Hematopoietic multipotent progenitor cell treated with erythropoietin and hydrocortisone succinate and interleukin-3 and kit ligand, for 8 days (in vitro differentiated cells): ENCODE results near the gene OVOL1.
A peak's percentile ranks its signal among the peaks of the same experiment; 100 is the strongest.
"Not testable (repeated sequence)": the region's sequence is repeated elsewhere in the genome, so short reads cannot be mapped to it uniquely, and the experiment has no call there.

ENCODE experiments used
- DNase-seq: peaks from one replicate; pipeline ENCODE4 v3.0.0-alpha.2; 2015

OVOL1 gene

DNA sequence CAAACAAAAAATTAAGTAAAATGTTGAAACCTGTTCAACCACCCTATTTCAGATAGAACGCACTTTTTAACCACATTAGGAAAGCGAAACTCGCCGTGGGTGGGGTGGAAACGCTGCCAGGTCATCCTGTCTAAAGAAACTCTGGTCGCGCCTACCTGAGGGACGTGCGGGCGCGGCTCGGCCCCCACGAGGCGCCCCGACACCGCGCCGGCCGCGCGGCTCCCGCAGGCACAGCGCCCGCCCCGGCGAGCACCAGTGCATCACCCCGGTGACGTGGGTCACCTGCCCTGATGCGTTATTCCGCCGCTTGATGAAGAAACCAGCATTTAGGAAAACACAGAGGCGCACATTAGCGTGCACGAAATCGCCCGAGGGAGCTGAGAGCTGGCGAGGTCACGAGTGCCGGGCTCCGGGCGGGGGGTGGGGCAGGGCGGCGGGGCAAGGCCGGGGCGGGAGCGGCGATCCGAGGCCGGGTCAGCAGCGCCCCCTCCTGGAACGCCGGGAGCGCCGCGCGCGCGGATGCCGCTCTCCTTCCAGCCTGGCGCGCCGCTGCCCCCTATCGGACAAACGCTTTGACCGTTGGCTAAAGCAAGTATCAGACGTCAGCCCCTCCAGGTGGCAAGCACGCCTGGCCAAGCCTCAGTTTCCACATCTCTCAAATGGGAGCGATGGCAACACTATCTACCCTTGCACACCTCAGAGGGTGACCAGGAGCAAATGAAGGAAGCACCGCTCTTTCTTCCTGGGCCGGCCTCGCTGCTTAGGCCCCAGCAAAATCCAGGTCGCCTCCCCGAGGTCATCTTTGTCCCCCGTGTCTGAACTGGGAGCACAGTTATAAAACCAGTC, 31.2 kb downstream of the OVOL1 start:
- DNase-seq = peak; percentile 84

DNA sequence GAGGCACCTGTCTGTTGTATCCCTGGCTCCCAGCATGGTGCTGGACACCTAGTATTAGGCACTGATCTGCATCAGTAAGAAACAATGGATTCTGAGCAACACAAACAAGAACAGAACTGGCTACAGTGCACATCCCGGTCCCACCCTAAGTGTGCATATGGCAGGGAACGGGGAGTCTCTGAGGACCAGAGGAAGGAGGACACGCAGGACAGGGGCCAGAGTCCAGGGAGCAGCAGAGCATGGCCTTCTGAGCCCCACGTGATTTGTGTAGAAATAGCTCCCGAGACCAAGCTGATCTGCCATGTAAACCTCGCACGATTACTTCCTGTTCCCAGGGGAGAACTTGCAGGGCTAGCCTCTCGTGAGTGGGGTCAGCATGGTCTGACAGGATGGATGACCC, 34.2 kb downstream of the OVOL1 start:
- DNase-seq = no peak

DNA sequence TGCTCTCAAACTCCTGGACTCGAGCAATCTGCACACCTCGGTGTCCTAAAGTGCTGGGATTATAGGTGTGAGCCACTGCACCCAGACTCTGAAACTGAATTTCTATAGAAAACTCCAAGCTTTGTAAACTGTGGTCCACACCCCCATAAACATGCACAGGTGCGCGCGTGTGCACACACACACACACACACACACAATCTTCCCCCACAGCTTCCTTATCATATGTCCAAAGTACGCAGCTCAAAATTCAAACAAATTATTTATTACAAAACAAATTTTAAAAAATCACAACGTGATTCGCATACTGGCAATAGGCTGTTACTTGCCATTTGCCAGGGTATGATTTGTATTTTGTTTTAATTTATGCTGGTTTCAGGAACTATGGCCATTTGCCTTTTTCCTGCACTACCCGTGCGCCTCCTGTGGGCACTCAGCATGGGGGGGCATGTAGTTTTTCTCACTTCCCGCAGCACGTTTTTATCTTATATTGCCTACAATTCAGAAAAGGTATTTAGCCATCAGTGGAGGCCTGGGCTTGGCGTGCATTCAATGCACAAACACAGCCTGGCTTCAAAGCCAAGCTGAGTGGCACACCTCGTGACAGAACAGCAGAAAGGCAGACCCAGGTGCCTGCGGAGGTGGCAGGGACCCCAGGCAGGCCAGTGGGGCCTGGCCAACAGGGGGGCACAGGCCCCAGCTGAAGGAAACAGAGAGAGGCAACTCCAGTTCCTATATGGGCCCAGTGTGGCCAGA, 36.1 kb downstream of the OVOL1 start:
- no peak for DNase-seq

DNA sequence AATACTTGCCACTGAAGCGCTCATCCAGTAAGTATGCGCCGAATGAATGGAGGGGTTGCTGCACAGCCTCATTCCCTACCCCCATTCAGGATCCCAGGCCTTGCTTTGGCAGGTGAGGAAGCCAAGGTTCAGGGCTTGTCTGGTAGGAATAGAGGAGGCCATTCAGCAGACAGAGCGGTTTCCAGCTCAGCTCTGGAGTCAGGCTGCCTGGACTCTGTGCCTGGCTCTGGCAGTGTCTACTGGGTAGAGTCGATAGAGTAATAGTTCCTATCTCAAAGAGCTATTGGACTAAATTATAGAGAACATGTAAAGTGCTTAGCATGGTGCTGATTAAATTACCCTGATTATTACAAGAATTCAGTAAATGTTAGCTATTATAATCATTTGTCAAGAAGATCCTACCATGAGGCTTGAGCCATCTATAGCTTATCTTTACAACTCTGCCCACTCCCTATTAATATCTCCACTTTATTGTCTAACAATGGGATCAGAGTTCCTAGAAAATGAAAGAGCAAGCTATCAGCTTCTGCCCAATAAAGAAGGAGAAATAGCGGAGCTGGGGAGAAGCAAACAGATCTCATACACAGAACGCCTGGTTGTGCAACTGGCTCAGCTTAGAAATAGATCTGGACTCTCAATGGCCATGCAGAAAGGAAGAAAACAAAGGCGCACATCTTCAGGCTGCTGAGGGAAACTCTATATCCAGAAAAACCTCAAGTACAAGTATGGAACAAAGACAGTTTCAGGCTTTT, 40.3 kb downstream of the OVOL1 start:
- no peak for DNase-seq

DNA sequence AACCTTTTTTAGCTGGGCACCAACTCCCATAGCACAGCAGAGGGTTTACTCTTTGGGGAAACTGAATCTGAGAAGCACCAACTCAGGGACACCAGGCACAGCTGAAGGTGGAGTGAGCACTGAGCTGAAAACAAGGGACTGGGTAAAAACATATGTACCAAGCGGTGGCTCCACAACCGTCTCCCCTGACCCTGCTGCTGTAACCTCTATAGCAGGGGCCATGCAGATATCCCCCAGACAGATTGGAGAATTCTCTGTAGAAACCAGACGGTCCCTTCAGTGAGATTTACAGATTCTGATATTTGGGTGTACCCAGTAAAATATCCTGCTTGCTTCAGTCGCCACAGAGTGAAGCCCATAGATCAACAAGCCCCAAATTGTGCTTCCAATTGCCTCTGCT, 42.6 kb downstream of the OVOL1 start:
- no peak for DNase-seq

DNA sequence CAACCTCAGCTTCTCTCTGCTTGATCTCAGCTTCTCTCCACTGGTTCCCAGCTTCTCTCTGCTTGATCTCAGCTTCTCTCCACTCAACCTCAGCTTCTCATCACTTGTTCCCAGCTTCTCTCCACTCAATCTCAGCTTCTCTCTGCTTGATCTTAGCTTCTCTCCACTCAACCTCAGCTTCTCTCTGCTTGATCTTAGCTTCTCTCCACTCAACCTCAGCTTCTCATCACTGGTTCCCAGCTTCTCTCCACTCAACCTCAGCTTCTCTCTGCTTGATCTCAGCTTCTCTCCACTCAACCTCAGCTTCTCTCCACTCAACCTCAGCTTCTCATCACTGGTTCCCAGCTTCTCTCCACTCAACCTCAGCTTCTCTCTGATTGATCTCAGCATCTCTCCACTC, 45.4 kb downstream of the OVOL1 start:
- not testable (repeated sequence) for DNase-seq

DNA sequence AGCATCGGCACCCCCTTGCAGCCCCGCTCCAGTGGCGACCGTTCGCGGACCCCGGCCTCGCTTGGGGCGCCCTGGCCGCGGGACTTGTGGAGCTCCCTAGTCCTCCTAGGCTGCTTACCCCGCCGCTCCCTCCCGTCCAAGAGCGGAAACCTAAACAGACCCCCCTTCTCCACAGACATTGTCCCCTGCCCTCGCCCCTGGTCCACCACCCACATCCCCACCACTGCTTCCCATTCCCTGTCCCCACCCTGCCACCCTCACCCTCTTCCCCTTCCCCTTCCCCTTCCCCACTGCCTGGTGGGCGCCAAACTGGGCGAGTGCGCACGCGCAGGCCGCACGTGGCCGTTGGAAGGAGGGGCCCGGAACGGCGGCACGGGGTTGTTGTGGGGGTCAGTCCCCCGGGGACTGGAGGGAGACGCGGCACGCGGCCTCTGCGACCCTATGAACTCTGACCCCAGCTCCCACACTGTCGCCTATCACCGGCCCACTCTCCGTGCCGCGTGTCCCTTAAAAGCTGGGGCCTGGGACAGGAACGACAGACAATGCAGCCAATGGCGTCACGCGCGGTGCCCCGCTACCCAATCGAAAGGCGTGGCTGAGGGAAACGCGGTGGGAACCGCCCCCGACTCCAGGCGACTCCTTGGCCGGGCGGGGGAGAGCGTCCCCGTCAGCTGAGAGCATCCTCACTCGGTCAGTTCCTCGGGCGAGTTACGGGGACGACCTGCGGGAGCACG, 46.6 kb downstream of the OVOL1 start, which contains the start of gene SNX32:
TSS of gene SNX32 (plus strand) at position 667 of the 734 bp plus-strand sequence. CDS start 103 bp downstream, outside the sequence.
- DNase-seq = peak; percentile 96

DNA sequence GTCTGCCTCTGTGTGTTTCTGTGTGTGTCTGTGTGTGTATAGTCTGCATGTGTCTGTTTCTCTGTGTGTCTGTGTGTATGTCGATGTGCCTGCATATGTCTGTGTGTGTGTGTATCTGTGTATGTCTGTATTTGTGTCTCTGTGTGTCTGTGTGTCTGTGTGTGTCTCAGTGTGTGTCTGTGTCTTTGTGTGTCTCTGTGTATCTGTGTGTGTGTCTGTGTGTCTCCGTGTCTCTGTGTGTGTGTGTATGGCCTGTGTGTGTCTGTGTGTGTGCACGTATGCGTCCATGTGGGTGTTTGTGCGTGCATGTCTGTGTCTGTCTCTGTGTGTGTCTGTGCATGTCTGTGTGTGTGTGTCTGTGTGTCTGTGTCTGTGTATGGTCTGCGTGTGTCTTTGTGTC, 47.3 kb downstream of the OVOL1 start:
- DNase-seq = no peak

DNA sequence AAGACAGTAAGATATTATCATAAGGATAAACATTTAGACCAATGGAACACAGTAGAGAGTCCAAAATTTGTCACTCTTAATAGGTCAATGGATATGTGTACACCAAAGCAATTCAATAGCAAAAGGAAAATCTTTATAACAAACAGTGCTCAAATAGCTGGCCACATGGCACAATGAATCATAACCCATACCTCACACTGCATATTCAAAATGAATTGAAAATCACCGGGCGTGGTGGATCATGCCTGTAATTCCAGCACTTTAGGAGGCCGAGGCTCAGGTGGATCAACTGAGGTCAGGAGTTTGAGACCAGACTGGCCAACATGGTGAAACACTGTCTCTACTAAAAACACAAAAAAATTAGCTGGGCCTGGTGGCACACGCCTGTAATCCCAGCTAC, 55.3 kb downstream of the OVOL1 start:
- DNase-seq = no peak

DNA sequence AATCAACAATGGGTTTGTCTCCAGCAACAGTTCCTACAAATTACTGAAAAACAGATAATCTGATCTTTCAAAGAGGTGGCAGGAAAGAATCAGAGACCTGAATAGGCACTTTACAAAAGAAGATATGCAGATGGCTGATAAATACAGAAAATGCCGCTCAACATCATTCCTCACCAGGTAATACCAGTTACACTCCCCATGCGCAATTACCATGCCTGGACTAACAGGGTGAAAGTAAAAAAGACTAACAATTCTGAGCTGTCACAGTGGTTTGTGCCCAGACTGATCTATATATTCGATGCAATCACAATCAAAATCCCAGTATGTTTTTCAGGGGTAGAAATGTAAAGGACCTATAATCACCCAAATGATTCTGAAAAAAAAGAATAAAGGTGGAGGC, 56.9 kb downstream of the OVOL1 start:
- no peak for DNase-seq

DNA sequence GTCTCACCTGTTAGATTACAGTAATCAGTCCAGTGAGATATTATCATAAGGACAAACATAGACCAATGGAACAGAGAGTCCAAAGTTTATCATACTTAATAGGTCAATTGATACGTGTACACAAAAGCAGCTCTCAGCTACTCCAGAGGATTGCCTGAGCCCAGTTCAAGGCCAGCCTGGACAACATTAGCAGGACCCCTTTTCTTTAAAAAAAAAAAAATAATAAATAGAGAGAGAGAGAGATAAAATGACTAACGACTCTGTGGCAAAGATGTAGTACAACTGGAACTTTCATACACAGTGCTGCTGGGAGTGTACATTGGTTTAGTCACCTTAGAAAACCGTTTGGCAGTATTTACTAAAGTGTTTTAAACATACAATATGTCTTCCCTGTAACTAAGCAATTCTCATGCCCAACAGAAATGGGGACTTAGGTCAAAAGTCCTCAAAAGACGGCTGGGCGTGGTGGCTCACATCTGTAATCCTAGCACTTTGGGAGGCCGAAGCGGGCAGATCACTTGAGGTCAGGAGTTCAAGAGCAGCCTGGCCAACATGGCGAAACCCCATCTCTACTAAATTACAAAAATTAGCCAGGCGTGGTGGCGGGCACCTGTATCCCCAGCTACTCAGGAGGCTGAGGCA, 57.5 kb downstream of the OVOL1 start:
- no peak for DNase-seq
